Mesodermal cell (in vitro differentiated cells): ENCODE results near the gene TBC1D3K. TPM values are rescaled to one million over a fixed set of nuclear protein-coding genes. Genes with fewer than 3 reads are reported as not detected.
"Not testable (repeated sequence)": the region's sequence is repeated elsewhere in the genome, so short reads cannot be mapped to it uniquely, and the experiment has no call there.

Experiments
- H3K27ac ChIP-seq: 2 replicates; pipeline ENCODE4 v1.7.0; 2013; ENCODE audit warnings: mild to moderate bottlenecking, low read depth, low read length, moderate library complexity; ENCODE audit not compliant: severe bottlenecking
- H3K36me3 ChIP-seq: 2 replicates; pipeline ENCODE4 v1.7.1; 2013; ENCODE audit warnings: mild to moderate bottlenecking, low read length, moderate library complexity; ENCODE audit not compliant: control insufficient read depth, insufficient read depth
- H3K4me1 ChIP-seq: one replicate; pipeline ENCODE4 v1.7.1; 2013; ENCODE audit warnings: mild to moderate bottlenecking, low read length; ENCODE audit not compliant: insufficient read depth, control insufficient read depth, poor library complexity, severe bottlenecking
- H3K4me3 ChIP-seq: 2 replicates; pipeline ENCODE4 v1.7.0; 2013; ENCODE audit warnings: low read length, control low read depth, mild to moderate bottlenecking; ENCODE audit not compliant: insufficient read depth, poor library complexity, severe bottlenecking; ENCODE audit errors: extremely low read depth
- H3K9me3 ChIP-seq: 2 replicates; pipeline ENCODE4 v1.7.1; 2013; ENCODE audit warnings: mild to moderate bottlenecking, low read length, moderate library complexity; ENCODE audit not compliant: control insufficient read depth
- WGBS, 2 experiments: methylation state at CpG; one replicate each; pipeline ENCODE4 v1.1.5; 2013; ENCODE audit warnings: missing lambda C conversion rate in 2 of 2; ENCODE audit not compliant: insufficient coverage in 2 of 2; 5-methylcytosine and 5-hydroxymethylcytosine counted together
- polyA plus RNA-seq, 2 experiments: library from polyadenylated mRNA; stranded (reverse); fragments of 50-300 nt; gene quantifications; one replicate each; pipeline ENCODE4 v1.2.3, GENCODE V29; 2013

Gene TBC1D3K
- polyA plus RNA-seq (2013, experiment 1 of 2) = not detected
- not detected for polyA plus RNA-seq (2013, experiment 2 of 2)

- not testable (repeated sequence) for H3K9me3 ChIP-seq, H3K36me3 ChIP-seq, H3K27ac ChIP-seq, H3K4me1 ChIP-seq, H3K4me3 ChIP-seq
- no CpG with 5 or more reads among the region's 10 CpGs for WGBS, 2 experiments
These were observed at the start of gene TBC1D3K for GRCh38 chr17:37924115-37924514. TSS of gene TBC1D3K (plus strand) at chr17:37924415. CDS start at chr17:37926000, 1,585 bp downstream.

GRCh38 chr17:37884516-37884915, 39.7 kb upstream of the TBC1D3K start:
- 78 to 100% methylated on average over 1 of the region's 2 CpGs for WGBS, 2 experiments
- no peaks in the 10 kb centered on the region for H3K4me1 ChIP-seq
- H3K36me3 ChIP-seq = no peaks in the 10 kb centered on the region
- no peaks in the 10 kb centered on the region for H3K9me3 ChIP-seq
- H3K4me3 ChIP-seq = no peak overlapping the region
- H3K27ac ChIP-seq = no peak overlapping the region

- Histone ChIP-seq H3K4me3 (no peak overlapping the region), H3K27ac (no peak overlapping the region), H3K4me1 (no peaks in the 10 kb centered on the region), H3K36me3 (no peaks in the 10 kb centered on the region), H3K9me3 (no peaks in the 10 kb centered on the region)
- 75% methylated on average over 2 of the region's 5 CpGs; no CpG with 5 or more reads in 1 of the 2 experiments for WGBS, 2 experiments
These were observed 39.1 kb upstream of the TBC1D3K start for GRCh38 chr17:37885136-37885535.

- Histone ChIP-seq H3K9me3 (no peaks in the 10 kb centered on the region), H3K36me3 (no peaks in the 10 kb centered on the region), H3K4me1 (no peaks in the 10 kb centered on the region), H3K27ac (no peak overlapping the region), H3K4me3 (no peak overlapping the region)
- WGBS, 2 experiments = no CpG with 5 or more reads among the region's 2 CpGs
These were observed 35.3 kb upstream of the TBC1D3K start for GRCh38 chr17:37888881-37889280.

GRCh38 chr17:37896961-37897360, 27.3 kb upstream of the TBC1D3K start:
- H3K36me3 ChIP-seq, H3K27ac ChIP-seq, H3K4me1 ChIP-seq, H3K4me3 ChIP-seq, H3K9me3 ChIP-seq: not testable (repeated sequence)
